IPS DF 4.7 (cell line): ENCODE measurements around the gene VPS26A.

ENCODE experiments used
- DNase-seq: peaks from one replicate; pipeline ENCODE4 v3.0.0-alpha.2; 2013; ENCODE audit warnings: low spot score; ENCODE audit errors: extremely low read depth

VPS26A gene

DNA sequence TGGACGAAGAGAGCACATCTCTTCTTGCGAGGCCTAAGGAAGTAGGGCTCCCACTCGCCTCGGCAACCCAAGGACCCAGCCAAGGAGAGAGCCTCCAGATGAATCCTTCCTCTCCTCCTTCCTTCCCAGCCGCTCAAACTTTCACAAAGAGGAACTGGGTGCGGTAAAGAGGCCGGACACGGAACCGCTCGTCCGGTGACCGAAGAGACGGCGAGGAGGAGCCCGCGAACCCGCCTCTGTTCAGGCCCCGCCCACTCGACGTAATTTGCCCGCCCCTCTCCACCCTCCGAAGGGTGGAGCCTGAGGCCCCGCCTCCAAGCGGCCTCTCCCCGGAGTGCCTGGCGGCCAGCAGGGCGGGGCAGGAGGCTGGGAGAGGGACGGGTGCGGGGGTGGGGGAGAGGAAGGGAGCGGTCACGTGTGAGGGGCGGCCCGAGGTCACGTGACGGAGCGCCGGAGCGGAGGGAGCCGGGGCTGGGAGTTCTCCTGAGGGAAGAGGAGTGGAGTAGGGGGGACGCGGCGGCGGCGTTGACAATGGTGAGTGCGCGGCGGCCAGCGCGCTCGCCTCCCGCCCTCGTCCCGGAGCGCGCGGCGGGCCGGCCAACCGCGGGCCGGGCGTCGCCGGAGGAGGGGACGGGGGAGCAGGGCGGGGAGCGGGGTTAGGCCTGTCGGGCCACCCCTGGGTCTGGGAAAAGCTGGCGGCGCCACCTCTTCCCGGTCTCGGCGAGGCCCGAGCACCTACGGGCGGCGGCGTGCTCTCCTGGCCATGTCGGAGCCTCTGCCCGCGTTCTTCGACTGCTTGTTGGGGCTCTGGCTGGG is at the start of gene VPS26A:
TSS of gene VPS26A (plus strand) at position 432 of the 816 bp plus-strand sequence. CDS start at position 532, 100 bp downstream.
- peak; percentile 72 for DNase-seq

GRCh38 chr10:69074532-69074931 is 49.4 kb upstream of the VPS26A start:
- DNase-seq, result no peak

DNA sequence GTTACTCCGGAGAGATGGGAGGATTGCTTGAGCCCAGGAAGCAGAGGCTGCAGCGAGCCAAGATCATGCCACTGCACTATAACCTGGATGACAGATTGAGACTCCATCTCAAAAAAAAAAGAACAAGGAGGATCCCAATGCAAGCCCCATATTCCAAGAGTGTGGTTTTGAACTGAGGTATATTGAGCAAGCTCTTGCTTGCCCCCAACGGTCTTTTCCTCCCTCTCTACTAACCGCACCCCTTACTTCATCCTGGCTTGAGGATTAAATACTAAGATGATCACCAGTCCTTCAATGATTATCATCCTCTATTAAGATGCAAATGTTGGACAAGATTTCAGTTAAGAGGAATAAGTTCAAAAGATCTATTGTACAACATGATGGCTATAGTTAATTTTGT is 48.5 kb upstream of the VPS26A start:
- no peak for DNase-seq

DNA sequence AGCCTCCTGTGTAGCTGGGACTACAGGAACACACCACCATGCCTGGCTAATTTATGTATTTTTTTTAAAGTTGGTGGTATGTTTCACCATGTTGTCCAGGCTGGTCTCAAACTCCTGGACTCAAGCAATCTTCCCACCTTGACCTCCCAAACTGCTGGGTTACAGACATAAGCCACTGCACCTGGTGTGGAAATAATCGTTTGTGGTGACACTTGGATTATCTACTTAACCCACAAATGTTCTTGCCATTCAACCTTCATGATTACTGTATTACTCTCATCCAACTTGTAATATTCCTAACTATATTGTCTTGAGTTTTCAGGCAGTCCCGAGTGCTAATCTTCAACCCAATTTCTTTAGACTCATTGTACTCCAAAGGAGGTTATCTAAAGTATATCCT is 45.7 kb upstream of the VPS26A start:
- DNase-seq, result no peak

DNA sequence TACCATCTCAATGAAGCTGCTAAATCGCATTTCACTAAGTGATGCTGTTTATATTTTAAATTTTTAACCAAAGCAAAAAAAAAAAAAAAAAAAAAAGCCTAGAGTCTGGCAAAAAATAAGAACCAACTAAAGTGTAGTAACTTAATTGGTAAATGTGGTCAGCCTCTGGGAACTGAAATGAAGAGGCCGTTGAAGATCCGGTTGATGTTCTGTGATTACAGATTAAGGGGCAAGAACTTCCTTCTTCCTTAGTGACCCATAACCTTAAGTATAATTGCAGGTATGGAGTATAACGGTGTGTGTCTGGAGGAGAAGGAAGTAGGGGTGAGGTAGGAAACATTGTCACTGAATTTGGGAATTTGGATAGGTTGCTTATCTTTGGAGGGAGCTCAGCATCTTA is 43.8 kb upstream of the VPS26A start:
- no peak for DNase-seq

DNA sequence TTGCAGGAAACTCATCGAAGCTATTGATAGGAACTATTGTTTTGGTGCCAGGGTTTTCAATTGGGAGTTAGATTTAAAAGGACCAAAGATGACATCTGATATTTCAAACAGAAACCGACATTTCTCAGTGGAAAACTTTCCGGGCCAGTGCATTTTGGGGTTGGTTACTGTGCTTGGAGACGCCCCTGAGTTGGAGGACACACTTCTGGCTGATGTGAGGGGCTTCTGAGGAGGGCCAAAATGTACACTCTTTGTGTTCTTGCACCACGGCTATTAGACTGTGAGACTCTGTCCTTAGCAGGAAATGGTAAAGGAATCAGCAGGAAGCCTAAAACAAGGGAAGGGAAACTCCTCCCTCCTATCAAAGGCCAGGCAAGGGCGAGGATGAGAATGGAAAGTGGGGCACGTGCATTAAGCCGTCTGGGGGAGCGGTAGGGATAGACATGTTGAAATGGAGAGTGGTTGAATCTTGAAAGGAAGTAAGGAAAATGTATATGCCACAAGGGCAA is 37.9 kb upstream of the VPS26A start:
- no peak for DNase-seq

DNA sequence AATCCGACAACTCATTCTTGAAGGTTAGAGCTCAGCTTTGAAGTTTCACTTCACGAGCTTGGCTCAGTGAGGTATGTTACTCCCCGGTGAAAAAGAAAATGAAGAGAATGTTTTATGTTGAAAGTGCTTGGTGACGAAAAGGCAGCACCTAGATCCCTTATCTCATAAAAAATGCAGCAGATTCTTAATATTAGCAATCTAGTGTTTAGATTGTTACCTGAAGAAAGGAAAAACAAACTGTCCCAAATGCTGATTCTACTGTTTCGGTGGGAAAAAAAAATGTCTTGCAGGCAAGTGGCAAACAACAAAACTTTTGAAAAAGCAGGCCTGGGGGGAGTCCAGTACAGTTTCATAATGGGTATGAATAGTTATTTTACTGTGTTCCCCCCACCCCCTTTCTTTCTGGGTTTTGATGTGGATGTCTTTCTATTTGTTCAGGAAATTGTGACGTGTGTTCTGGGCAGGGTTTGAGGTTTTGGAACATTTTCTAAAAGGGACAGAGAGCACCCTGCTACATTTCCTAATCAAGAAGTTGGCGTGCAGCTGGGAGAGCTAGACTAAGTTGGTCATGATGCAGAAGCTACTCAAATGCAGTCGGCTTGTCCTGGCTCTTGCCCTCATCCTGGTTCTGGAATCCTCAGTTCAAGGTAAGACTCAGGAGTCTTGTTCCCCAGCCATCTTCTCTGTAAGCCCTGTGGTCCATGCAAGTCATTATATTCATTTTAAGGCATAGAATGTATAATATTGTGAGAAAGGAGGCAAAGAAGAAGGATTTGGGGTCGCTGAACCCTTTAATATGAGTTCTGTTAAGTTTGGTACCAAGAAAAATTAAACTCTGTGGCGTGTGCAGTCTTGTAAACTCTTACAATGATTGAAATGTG is 36.1 kb upstream of the VPS26A start, which contains the start of gene SRGN:
TSS of gene SRGN (plus strand) at position 514 of the 881 bp plus-strand sequence. CDS start at position 569, 55 bp downstream.
- no peak for DNase-seq

DNA sequence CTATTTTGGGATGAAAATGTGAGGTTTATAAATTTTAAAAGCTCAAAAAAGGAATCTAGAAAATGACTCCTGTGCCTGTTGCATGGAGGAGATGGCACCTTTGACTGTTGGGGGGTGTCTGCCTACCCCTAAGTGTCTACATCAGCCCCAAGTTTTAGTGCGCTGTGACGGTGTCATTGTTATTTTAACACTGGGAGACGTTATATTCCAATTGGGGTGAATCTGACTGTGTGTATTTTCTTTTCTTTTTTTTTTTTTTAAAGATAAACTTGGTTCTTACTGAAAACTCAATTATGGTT is 35.6 kb upstream of the VPS26A start:
- DNase-seq, result no peak

DNA sequence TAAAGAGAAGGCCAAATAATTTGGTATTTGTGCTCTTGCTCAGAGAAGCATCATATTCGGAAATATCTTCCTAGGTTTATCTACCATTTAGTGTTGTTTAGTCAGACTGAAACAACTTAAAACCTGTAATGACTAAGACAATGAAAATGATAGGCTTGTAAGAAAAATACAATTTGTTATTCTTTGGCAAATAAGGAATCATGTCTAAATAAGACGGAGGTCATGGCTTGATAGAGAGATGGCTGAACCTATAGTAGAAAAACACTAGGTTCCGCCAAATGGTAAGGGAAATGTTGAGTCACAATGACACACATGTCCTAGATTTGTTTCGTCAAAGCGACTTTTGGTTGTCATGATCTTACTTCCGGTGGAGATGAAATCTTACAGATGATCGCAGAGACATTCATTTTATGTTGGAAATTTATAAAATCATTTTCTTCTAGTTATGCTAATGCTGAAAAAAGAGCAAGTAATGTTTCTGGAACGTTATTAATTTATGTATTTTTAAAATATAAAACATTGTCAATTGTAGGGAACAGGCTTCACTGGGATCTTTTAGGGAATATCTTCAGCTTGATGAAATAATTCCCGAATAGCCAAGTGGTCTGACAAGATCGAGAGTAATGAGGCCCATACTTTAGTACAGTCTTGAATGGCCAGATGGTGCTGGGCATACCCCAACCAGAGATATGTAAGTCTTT is 35.0 kb upstream of the VPS26A start:
- no peak for DNase-seq

- no peak for DNase-seq
Measured at GRCh38 chr10:69089638-69090599, 34.1 kb upstream of the VPS26A start.

DNA sequence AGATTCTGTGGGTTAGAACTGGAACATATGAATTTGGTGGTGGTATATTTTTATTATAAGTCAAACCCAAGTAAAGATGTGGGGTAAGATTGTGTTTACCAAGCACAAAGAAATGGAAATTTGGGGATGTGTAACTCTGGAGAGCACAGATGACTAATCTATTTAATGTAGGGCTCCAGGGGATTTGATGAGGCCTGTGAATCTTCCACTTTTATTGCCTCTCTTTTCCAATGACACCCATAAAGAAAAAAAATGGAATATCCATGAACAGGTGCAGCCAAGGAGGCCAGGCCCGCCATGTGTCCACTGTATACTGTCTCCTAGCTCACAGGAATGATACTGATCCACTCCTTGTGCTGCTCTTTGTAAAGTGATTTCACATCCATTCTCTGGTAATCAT is 33.3 kb upstream of the VPS26A start:
- no peak for DNase-seq

DNA sequence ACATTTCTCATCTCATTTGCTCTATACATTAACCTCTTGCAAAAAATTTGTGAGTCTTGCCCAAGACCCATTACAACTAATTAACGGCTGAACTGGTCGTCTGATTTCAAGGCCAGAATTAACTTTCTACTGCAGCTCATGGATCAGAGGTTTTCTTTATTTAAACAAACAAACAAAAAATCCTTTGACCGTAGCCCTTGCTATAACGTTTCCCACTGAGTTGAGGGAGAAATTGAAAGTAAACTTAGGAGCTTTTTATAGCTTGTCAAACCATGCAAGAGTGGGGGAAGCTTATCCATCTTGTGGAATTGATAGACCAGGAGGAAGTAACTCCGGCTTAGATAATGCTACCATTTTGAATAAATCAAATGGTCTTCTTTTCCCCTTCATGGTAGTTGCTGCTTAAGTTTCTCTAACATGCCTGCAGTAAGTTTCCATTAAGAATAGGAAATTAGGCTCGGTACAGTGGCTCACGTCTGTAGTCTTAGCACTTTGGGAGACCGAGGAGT is 32.8 kb upstream of the VPS26A start:
- no peak for DNase-seq

DNA sequence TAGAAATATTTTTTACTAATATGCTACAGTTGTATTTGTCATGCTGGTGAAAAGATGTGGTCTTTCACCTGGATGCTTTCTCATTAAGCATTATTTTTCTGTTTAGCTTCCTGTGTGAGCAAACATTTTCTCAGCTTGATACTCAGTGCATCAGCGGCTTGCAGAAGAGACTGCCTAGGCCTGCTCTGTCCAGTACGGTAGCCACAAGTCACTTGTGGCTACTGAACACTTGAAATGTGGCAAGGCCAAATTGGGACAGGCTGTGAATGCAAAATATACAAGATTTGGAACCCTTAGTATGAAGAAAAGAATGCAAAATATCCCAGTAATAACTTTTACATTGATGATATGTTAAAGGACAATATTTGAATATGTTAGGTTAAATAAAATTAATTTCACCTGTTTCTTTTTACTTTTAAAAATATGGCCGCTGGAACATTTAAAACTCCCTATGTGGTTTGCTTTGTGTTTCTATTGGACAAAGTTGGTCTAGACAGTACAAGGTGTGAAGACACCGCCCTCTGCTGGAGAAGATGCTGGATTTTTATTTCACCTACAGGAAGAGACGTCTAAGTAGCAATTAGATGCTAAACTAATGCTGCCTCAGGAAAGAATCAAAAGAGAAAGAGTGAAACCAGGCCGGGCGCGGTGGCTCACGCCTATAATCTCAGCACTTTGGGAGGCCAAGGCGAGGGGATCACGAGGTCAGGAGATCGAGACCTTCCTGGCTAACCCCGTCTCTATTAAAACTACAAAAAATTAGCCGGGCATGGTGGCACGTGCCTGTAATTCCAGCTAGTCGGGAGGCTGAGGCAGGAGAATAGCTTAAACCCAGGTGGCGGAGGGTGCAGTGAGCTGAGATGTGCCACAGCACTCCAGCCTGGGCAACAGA is 30.8 kb upstream of the VPS26A start:
- peak; percentile 89 for DNase-seq

DNA sequence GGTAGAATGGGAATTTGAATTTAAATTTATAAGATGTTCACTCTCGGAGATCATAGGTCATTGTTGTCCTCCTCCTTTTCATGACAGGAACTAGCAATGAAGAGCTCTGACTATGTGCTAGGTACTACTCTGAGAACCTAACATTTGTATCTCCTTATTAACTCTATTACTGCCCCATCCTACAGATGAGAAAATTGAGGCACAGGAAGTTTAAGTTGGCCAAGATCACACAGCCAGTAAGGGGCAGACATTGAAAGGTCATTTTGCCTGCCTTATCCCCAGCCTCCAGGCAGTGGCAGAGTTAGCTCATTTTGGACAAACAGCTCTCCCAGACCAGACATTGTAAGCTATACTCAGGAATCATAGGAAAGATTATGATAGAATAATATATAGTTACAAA is 30.0 kb upstream of the VPS26A start:
- no peak for DNase-seq

GRCh38 chr10:69096045-69096444 is 27.9 kb upstream of the VPS26A start:
- no peak for DNase-seq

- no peak for DNase-seq
Measured at GRCh38 chr10:69097729-69098128, 26.2 kb upstream of the VPS26A start.

- DNase-seq, result no peak
Measured at GRCh38 chr10:69100136-69100872, 23.7 kb upstream of the VPS26A start.

DNA sequence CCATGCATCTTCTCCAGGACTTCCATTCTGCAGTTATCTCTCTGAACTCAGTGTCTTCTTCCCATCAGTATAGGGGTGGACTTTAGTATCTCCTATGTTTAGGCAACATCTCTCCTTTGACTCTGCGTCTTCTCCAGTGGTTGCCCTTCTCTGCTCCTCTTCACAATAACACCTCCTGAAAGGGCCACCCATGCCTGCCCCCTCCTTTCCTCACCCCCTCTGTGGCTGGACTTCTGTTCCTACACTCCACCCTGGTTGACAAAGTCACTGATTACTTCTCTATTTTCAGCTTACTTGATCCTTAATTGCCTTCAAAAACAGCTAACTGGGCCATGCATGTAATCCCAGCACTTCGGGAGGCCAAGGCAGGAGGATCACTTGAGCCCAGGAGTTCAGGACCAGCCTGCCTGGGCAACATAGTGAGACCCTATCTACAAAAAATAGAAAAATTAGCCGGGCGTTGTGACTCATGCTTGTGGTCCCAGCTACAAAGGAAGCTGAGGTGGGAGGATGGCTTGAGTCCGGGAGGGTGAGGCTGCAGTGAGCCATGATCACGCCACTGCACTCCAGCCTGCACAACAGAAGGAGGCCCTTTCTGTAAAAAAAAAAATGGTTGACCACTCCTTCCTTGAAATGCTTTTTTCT is 22.4 kb upstream of the VPS26A start:
- DNase-seq, result no peak
